HFF-Myc (cell line): ENCODE data around the gene XAB2.
"Not testable (repeated sequence)": the region's sequence is repeated elsewhere in the genome, so short reads cannot be mapped to it uniquely, and the experiment has no call there.

ENCODE experiments used
- DNase-seq: peaks from one replicate; pipeline ENCODE4 v3.0.0-alpha.2; 2011; ENCODE audit warnings: low read depth; ENCODE audit errors: extremely low read depth
- H3K4me3 ChIP-seq: replicated peaks from 2 replicates; pipeline ENCODE4 v1.5.1; 2011; ENCODE audit warnings: low read depth, mild to moderate bottlenecking, control low read depth, low read length
- CTCF ChIP-seq: IDR thresholded peaks from 2 replicates; pipeline ENCODE4 v1.5.1; 2012; ENCODE audit warnings: mild to moderate bottlenecking, low read depth, low read length, control low read depth; ENCODE audit errors: missing control alignments

Gene XAB2

GRCh38 chr19:7578127-7578526 is 51.2 kb downstream of the XAB2 start:
- TF ChIP-seq CTCF: no peak
- H3K4me3 ChIP-seq: no peak overlapping the region
- DNase-seq: no peak

DNA sequence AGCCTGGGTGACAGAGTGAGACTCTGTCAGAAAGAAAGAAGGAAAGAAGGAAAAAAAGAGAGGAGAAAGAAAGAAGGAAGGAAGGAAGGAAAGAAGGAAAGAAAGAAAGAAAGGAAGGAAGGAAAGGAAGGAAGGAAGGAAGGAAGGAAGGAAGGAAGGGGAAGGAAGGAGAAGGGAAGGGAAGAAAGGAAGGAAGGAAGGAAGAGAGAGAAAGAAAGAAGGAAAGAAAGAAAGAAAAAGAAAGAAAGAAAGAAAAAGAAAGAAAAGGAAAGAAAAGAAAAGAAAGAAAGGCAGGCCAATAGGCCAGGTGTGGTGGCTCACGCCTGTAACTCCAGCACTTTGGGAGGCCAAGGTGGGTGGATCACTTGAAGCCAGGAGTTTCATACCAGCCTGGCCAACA is 51.9 kb downstream of the XAB2 start:
- H3K4me3 ChIP-seq, DNase-seq: not testable (repeated sequence)

GRCh38 chr19:7575434-7576040 is 53.8 kb downstream of the XAB2 start:
- no peak for DNase-seq
- H3K4me3 ChIP-seq: no peak overlapping the region
- TF ChIP-seq CTCF: no peak

DNA sequence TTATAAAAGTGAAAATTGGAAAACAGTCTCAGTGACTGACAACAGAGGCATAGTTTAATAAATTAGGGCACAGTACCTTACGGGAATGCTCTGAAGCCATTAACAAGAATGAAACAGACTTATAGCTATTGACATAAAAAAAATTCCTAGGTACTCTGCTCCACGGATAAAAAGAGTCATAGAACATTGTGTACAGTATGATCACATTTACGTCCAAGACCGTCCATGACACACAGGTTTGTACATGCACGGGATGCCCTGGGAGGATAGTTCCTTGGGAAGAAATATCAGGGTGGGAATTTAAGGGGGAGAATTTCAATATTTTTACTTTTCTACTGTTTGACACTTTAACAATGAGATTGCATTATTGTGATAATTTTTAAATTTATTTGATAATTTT is 58.6 kb downstream of the XAB2 start:
- no peak overlapping the region for H3K4me3 ChIP-seq
- DNase-seq: no peak
- no peak for TF ChIP-seq CTCF
